SK-N-SH treated with all-trans-retinoic acid at 6 μM for 48 hours (cell line): ENCODE data around the gene WDR62.

Experiments
- ATAC-seq: fragments of 200-7000 bp; cut with Tn5 transposase; 3 replicates; pipeline ENCODE4 v1.9.1; 2020; ENCODE audit warnings: mild to moderate bottlenecking, moderate library complexity
- ARNTL ChIP-seq: fragments of 450-650 bp; formaldehyde crosslinking; IDR thresholded peaks from 2 replicates; pipeline ENCODE4 v1.5.0; 2020; ENCODE audit warnings: low read depth, mild to moderate bottlenecking, moderate library complexity, borderline replicate concordance
- BACH2 ChIP-seq: fragments of 250-450 bp; sonication (Bioruptor Pico); IDR thresholded peaks from 2 replicates; pipeline ENCODE4 v1.9.0; 2021; ENCODE audit warnings: mild to moderate bottlenecking, borderline replicate concordance
- CREB5 ChIP-seq: fragments of 250-450 bp; sonication (Bioruptor Pico); IDR thresholded peaks from 2 replicates; pipeline ENCODE4 v1.5.1; 2020; ENCODE audit warnings: low read depth, mild to moderate bottlenecking, moderate library complexity
- CSDC2 ChIP-seq: fragments of 250-450 bp; sonication (Bioruptor Pico); IDR thresholded peaks from 2 replicates; pipeline ENCODE4 v1.5.0; 2020; ENCODE audit warnings: mild to moderate bottlenecking, moderate library complexity
- CSRNP3 ChIP-seq: fragments of 250-450 bp; sonication (Bioruptor Pico); IDR thresholded peaks from 2 replicates; pipeline ENCODE4 v1.5.1; 2021; ENCODE audit warnings: mild to moderate bottlenecking, moderate library complexity
- ESRRG ChIP-seq: fragments of 250-450 bp; sonication (Bioruptor Pico); IDR thresholded peaks from 2 replicates; pipeline ENCODE4 v1.6.1; 2021; ENCODE audit warnings: mild to moderate bottlenecking
- GLIS3 ChIP-seq: fragments of 250-450 bp; sonication (Bioruptor Pico); IDR thresholded peaks from 2 replicates; pipeline ENCODE4 v1.5.0; 2020; ENCODE audit warnings: mild to moderate bottlenecking, moderate library complexity
- ISL1 ChIP-seq: fragments of 250-450 bp; sonication (Bioruptor Pico); IDR thresholded peaks from 2 replicates; pipeline ENCODE4 v2.1.2; 2022; ENCODE audit warnings: mild to moderate bottlenecking, moderate library complexity
- OSR1 ChIP-seq: fragments of 250-450 bp; sonication (Bioruptor Pico); IDR thresholded peaks from 2 replicates; pipeline ENCODE4 v1.8.0; 2022; ENCODE audit warnings: moderate library complexity, mild to moderate bottlenecking, inconsistent platforms
- PATZ1 ChIP-seq: fragments of 250-450 bp; sonication (Bioruptor Pico); IDR thresholded peaks from 2 replicates; pipeline ENCODE4 v1.8.0; 2020; ENCODE audit warnings: mild to moderate bottlenecking, moderate library complexity, borderline replicate concordance
- POU6F1 ChIP-seq: fragments of 250-450 bp; sonication (Bioruptor Pico); IDR thresholded peaks from 2 replicates; pipeline ENCODE4 v1.8.0; 2021; ENCODE audit warnings: low read depth, mild to moderate bottlenecking, moderate library complexity, borderline replicate concordance
- PPARA ChIP-seq: fragments of 250-450 bp; sonication (Bioruptor Pico); IDR thresholded peaks from 2 replicates; pipeline ENCODE4 v1.5.0; 2020; ENCODE audit warnings: mild to moderate bottlenecking, borderline replicate concordance
- RARB ChIP-seq: fragments of 250-450 bp; sonication (Bioruptor Pico); IDR thresholded peaks from 2 replicates; pipeline ENCODE4 v1.8.0; 2021; ENCODE audit warnings: mild to moderate bottlenecking, moderate library complexity
- SNAI2 ChIP-seq: fragments of 250-450 bp; sonication (Bioruptor Pico); IDR thresholded peaks from 2 replicates; pipeline ENCODE4 v1.5.0; 2020; ENCODE audit warnings: mild to moderate bottlenecking, moderate library complexity
- TCF4 ChIP-seq: fragments of 250-450 bp; sonication (Bioruptor Pico); IDR thresholded peaks from 2 replicates; pipeline ENCODE4 v1.8.0; 2021; ENCODE audit warnings: mild to moderate bottlenecking, moderate library complexity, borderline replicate concordance
- TOX ChIP-seq: fragments of 250-450 bp; sonication (Bioruptor Pico); IDR thresholded peaks from 2 replicates; pipeline ENCODE4 v1.8.0; 2021; ENCODE audit warnings: mild to moderate bottlenecking, moderate library complexity, borderline replicate concordance
- TSHZ2 ChIP-seq: fragments of 250-450 bp; sonication (Bioruptor Pico); IDR thresholded peaks from 2 replicates; pipeline ENCODE4 v1.5.0; 2020; ENCODE audit warnings: mild to moderate bottlenecking, moderate library complexity
- ZC3H10 ChIP-seq: fragments of 250-450 bp; sonication (Bioruptor Pico); IDR thresholded peaks from 2 replicates; pipeline ENCODE4 v1.5.1; 2021; ENCODE audit warnings: mild to moderate bottlenecking, moderate library complexity
- ZFP3 ChIP-seq: fragments of 250-450 bp; sonication (Bioruptor Pico); IDR thresholded peaks from 2 replicates; pipeline ENCODE4 v1.5.0; 2020; ENCODE audit warnings: mild to moderate bottlenecking, moderate library complexity
- ZFP30 ChIP-seq: fragments of 450-650 bp; formaldehyde crosslinking; IDR thresholded peaks from 2 replicates; pipeline ENCODE4 v1.5.0; 2022; ENCODE audit warnings: mild to moderate bottlenecking, moderate library complexity
- ZNF565 ChIP-seq: fragments of 450-650 bp; formaldehyde crosslinking; conservative IDR thresholded peaks from 2 replicates; pipeline ENCODE4 v1.5.0; 2020; ENCODE audit warnings: low read depth, mild to moderate bottlenecking, moderate library complexity
- ZNF70 ChIP-seq: fragments of 450-650 bp; formaldehyde crosslinking; IDR thresholded peaks from 2 replicates; pipeline ENCODE4 v1.5.0; 2020; ENCODE audit warnings: mild to moderate bottlenecking, moderate library complexity
- ZNF8 ChIP-seq: fragments of 450-650 bp; formaldehyde crosslinking; IDR thresholded peaks from 2 replicates; pipeline ENCODE4 v1.5.0; 2020; ENCODE audit warnings: mild to moderate bottlenecking, moderate library complexity

WDR62 gene

GRCh38 chr19:36081894-36082293 is 27.2 kb downstream of the WDR62 start:
- no peak for TF ChIP-seq ESRRG (CRISPR knock-in tag)
- TF ChIP-seq ZNF70: no peak
- no peak for TF ChIP-seq ISL1 (CRISPR knock-in tag)
- no peak for TF ChIP-seq CREB5 (CRISPR knock-in tag)
- no peak for TF ChIP-seq PPARA (CRISPR knock-in tag)
- TF ChIP-seq CSRNP3 (CRISPR knock-in tag): no peak
- TF ChIP-seq ZC3H10: no peak
- TF ChIP-seq TSHZ2 (CRISPR knock-in tag): no peak
- TF ChIP-seq SNAI2 (CRISPR knock-in tag): no peak
- no peak for TF ChIP-seq TOX
- no peak for TF ChIP-seq ZNF8 (CRISPR knock-in tag)
- TF ChIP-seq ZFP30 (CRISPR knock-in tag): no peak
- no peak for TF ChIP-seq POU6F1 (CRISPR knock-in tag)
- no peak for TF ChIP-seq BACH2
- TF ChIP-seq GLIS3 (CRISPR knock-in tag): no peak
- TF ChIP-seq OSR1 (CRISPR knock-in tag): no peak
- TF ChIP-seq, all 23 proteins: peak for 0
- no peak for ATAC-seq

- TF ChIP-seq SNAI2 (CRISPR knock-in tag) (no peak), CSDC2 (CRISPR knock-in tag) (no peak), ZFP3 (CRISPR knock-in tag) (no peak), ZNF8 (CRISPR knock-in tag) (no peak), ZFP30 (CRISPR knock-in tag) (no peak), POU6F1 (CRISPR knock-in tag) (no peak), TCF4 (CRISPR knock-in tag) (no peak), ARNTL (CRISPR knock-in tag) (no peak), TSHZ2 (CRISPR knock-in tag) (no peak), GLIS3 (CRISPR knock-in tag) (no peak), ZC3H10 (no peak), ESRRG (CRISPR knock-in tag) (no peak), RARB (CRISPR knock-in tag) (no peak), ZNF70 (no peak), OSR1 (CRISPR knock-in tag) (no peak), ISL1 (CRISPR knock-in tag) (no peak), CSRNP3 (CRISPR knock-in tag) (no peak), ZNF565 (no peak), CREB5 (CRISPR knock-in tag) (no peak), PATZ1 (CRISPR knock-in tag) (no peak)
Measured at GRCh38 chr19:36082916-36083315, 28.2 kb downstream of the WDR62 start.

More at GRCh38 chr19:36082916-36083315, 28.2 kb downstream of the WDR62 start:
- ATAC-seq: no peak
